ENCODE measurements around the gene PLPPR3.

GRCh38 chr19:815079-815774 lies 6.5 kb downstream of the PLPPR3 start:
- TF ChIP-seq GATA2 (IDR thresholded peaks at IDR 0.05; ENCODE audit: low read depth, low read length), result no peak
- TF ChIP-seq GATA3 (IDR thresholded peaks at IDR 0.05; ENCODE audit: low read depth, low read length), result no peak

Data from SH-SY5Y (cell line).